Dendritic cell treated with granulocyte-macrophage colony-stimulating factor and Interleukin-4, amounts not matched to agents 40 ng/mL and 50 ng/mL, for 4 days (primary cell): ENCODE measurements around the gene LARP4B.

Experiments used
- H3K27ac Mint-ChIP-seq: one replicate; pipeline ENCODE4 v1.8.0; 2022; ENCODE audit warnings: mild to moderate bottlenecking, mixed read lengths
- H3K27me3 Mint-ChIP-seq: one replicate; pipeline ENCODE4 v1.8.0; 2022; ENCODE audit warnings: mild to moderate bottlenecking, mixed read lengths
- H3K36me3 Mint-ChIP-seq: one replicate; pipeline ENCODE4 v1.8.0; 2022; ENCODE audit warnings: low read depth, mixed read lengths
- H3K4me1 Mint-ChIP-seq: one replicate; pipeline ENCODE4 v1.8.0; 2022; ENCODE audit warnings: low read depth, mixed read lengths
- H3K4me3 Mint-ChIP-seq: one replicate; pipeline ENCODE4 v1.8.0; 2022; ENCODE audit warnings: mild to moderate bottlenecking, moderate library complexity, mixed read lengths
- H3K9me3 Mint-ChIP-seq: one replicate; pipeline ENCODE4 v1.8.0; 2022; ENCODE audit warnings: mixed read lengths
- intact Hi-C: fragments of 100-400 bp; cut with micrococcal nuclease; formaldehyde crosslinking; loops from one replicate; pipeline ENCODE4 v1.15.0; 2022

The LARP4B gene

GRCh38 chr10:806451-807162 is 124.9 kb downstream of the LARP4B start:
- intact Hi-C loops: no loop called here
- H3K27me3 Mint-ChIP-seq: peaks cover 3% of the 10 kb centered on the region
- H3K36me3 Mint-ChIP-seq: peaks cover 62% of the 10 kb centered on the region
- H3K4me1 Mint-ChIP-seq: peaks cover 20% of the 10 kb centered on the region
- H3K9me3 Mint-ChIP-seq: no peaks in the 10 kb centered on the region
- no peak overlapping the region for H3K27ac Mint-ChIP-seq
- no peak overlapping the region for H3K4me3 Mint-ChIP-seq

- no peaks in the 10 kb centered on the region for H3K9me3 Mint-ChIP-seq
- H3K4me3 Mint-ChIP-seq: no peak overlapping the region
- H3K36me3 Mint-ChIP-seq: peaks cover 61% of the 10 kb centered on the region
- no peak overlapping the region for H3K27ac Mint-ChIP-seq
- H3K4me1 Mint-ChIP-seq: peaks cover 20% of the 10 kb centered on the region
- intact Hi-C loops: no loop called here
- H3K27me3 Mint-ChIP-seq: peaks cover 3% of the 10 kb centered on the region
Measured at GRCh38 chr10:805620-806305, 125.7 kb downstream of the LARP4B start.

- H3K4me1 Mint-ChIP-seq: peaks cover 20% of the 10 kb centered on the region
- intact Hi-C loops: no loop called here
- peaks cover 4% of the 10 kb centered on the region for H3K9me3 Mint-ChIP-seq
- H3K27me3 Mint-ChIP-seq: peaks cover 3% of the 10 kb centered on the region
- peaks cover 54% of the 10 kb centered on the region for H3K36me3 Mint-ChIP-seq
- H3K4me3 Mint-ChIP-seq: peak overlapping the region; percentile 61
- no peak overlapping the region for H3K27ac Mint-ChIP-seq
Measured at GRCh38 chr10:804787-805619, 126.5 kb downstream of the LARP4B start.

GRCh38 chr10:804191-804781 is 127.2 kb downstream of the LARP4B start:
- no peak overlapping the region for H3K27ac Mint-ChIP-seq
- intact Hi-C loops: no loop called here

GRCh38 chr10:803041-803741 is 128.3 kb downstream of the LARP4B start:
- Mint-ChIP-seq H3K9me3 (peaks cover 22% of the 10 kb centered on the region), H3K27me3 (peaks cover 3% of the 10 kb centered on the region), H3K27ac (no peak overlapping the region), H3K36me3 (peaks cover 35% of the 10 kb centered on the region), H3K4me3 (no peak overlapping the region), H3K4me1 (peaks cover 20% of the 10 kb centered on the region)
- intact Hi-C loops: no loop called here

More at GRCh38 chr10:804191-804781, 127.2 kb downstream of the LARP4B start:
- Mint-ChIP-seq H3K36me3 (peaks cover 46% of the 10 kb centered on the region), H3K9me3 (peaks cover 12% of the 10 kb centered on the region), H3K4me1 (peaks cover 20% of the 10 kb centered on the region), H3K4me3 (peak overlapping the region; percentile 61), H3K27me3 (peaks cover 3% of the 10 kb centered on the region)

GRCh38 chr10:802506-802905 is 129.0 kb downstream of the LARP4B start:
- no peak overlapping the region for H3K27ac Mint-ChIP-seq
- peaks cover 3% of the 10 kb centered on the region for H3K27me3 Mint-ChIP-seq
- intact Hi-C loops: no loop called here
- no peak overlapping the region for H3K4me3 Mint-ChIP-seq
- H3K9me3 Mint-ChIP-seq: peaks cover 29% of the 10 kb centered on the region
- peaks cover 20% of the 10 kb centered on the region for H3K4me1 Mint-ChIP-seq
- peaks cover 29% of the 10 kb centered on the region for H3K36me3 Mint-ChIP-seq

GRCh38 chr10:797179-797578 is 134.3 kb downstream of the LARP4B start:
- Mint-ChIP-seq H3K36me3 (no peaks in the 10 kb centered on the region), H3K4me1 (no peaks in the 10 kb centered on the region), H3K27me3 (peaks cover 4% of the 10 kb centered on the region), H3K9me3 (peaks cover 47% of the 10 kb centered on the region), H3K4me3 (no peak overlapping the region), H3K27ac (no peak overlapping the region)
- intact Hi-C loops: no loop called here

GRCh38 chr10:796233-796632 is 135.3 kb downstream of the LARP4B start:
- peaks cover 47% of the 10 kb centered on the region for H3K9me3 Mint-ChIP-seq

GRCh38 chr10:794382-794956 is 137.0 kb downstream of the LARP4B start:
- intact Hi-C loops: no loop called here
- peaks cover 15% of the 10 kb centered on the region for H3K27me3 Mint-ChIP-seq
- H3K36me3 Mint-ChIP-seq: no peaks in the 10 kb centered on the region
- peaks cover 37% of the 10 kb centered on the region for H3K9me3 Mint-ChIP-seq
- H3K4me1 Mint-ChIP-seq: peaks cover 2% of the 10 kb centered on the region
- H3K27ac Mint-ChIP-seq: no peak overlapping the region
- no peak overlapping the region for H3K4me3 Mint-ChIP-seq

More at GRCh38 chr10:796233-796632, 135.3 kb downstream of the LARP4B start:
- Mint-ChIP-seq H3K27ac (no peak overlapping the region), H3K27me3 (peaks cover 4% of the 10 kb centered on the region), H3K4me1 (no peaks in the 10 kb centered on the region), H3K36me3 (no peaks in the 10 kb centered on the region), H3K4me3 (no peak overlapping the region)
- intact Hi-C loops: no loop called here

GRCh38 chr10:792792-793100 is 138.8 kb downstream of the LARP4B start:
- no peaks in the 10 kb centered on the region for H3K36me3 Mint-ChIP-seq
- H3K27ac Mint-ChIP-seq: no peak overlapping the region
- intact Hi-C loops: no loop called here
- H3K4me3 Mint-ChIP-seq: no peak overlapping the region
- H3K4me1 Mint-ChIP-seq: peaks cover 7% of the 10 kb centered on the region
- peaks cover 29% of the 10 kb centered on the region for H3K27me3 Mint-ChIP-seq
- peaks cover 20% of the 10 kb centered on the region for H3K9me3 Mint-ChIP-seq

GRCh38 chr10:792083-792791 is 139.3 kb downstream of the LARP4B start:
- Mint-ChIP-seq H3K4me3 (no peak overlapping the region), H3K27me3 (peaks cover 31% of the 10 kb centered on the region), H3K9me3 (peaks cover 15% of the 10 kb centered on the region), H3K4me1 (peaks cover 7% of the 10 kb centered on the region), H3K36me3 (no peaks in the 10 kb centered on the region), H3K27ac (no peak overlapping the region)
- intact Hi-C loops: no loop called here

- Mint-ChIP-seq H3K4me3 (no peak overlapping the region), H3K27me3 (peaks cover 37% of the 10 kb centered on the region), H3K4me1 (peaks cover 7% of the 10 kb centered on the region), H3K27ac (no peak overlapping the region), H3K36me3 (no peaks in the 10 kb centered on the region), H3K9me3 (peaks cover 9% of the 10 kb centered on the region)
- intact Hi-C loops: no loop called here
Measured at GRCh38 chr10:791639-792038, 139.9 kb downstream of the LARP4B start.
